GM15510 (cell line): ENCODE measurements around the gene SGPL1.

Experiments used
- POLR2A ChIP-seq: IDR thresholded peaks from 3 replicates; pipeline ENCODE4 v1.6.1; 2011; ENCODE audit warnings: borderline replicate concordance; ENCODE audit not compliant: insufficient read length; ENCODE audit errors: extremely low read depth

The SGPL1 gene

GRCh38 chr10:70820976-70821750, 5.4 kb downstream of the SGPL1 start:
- no peak for TF ChIP-seq POLR2A

DNA sequence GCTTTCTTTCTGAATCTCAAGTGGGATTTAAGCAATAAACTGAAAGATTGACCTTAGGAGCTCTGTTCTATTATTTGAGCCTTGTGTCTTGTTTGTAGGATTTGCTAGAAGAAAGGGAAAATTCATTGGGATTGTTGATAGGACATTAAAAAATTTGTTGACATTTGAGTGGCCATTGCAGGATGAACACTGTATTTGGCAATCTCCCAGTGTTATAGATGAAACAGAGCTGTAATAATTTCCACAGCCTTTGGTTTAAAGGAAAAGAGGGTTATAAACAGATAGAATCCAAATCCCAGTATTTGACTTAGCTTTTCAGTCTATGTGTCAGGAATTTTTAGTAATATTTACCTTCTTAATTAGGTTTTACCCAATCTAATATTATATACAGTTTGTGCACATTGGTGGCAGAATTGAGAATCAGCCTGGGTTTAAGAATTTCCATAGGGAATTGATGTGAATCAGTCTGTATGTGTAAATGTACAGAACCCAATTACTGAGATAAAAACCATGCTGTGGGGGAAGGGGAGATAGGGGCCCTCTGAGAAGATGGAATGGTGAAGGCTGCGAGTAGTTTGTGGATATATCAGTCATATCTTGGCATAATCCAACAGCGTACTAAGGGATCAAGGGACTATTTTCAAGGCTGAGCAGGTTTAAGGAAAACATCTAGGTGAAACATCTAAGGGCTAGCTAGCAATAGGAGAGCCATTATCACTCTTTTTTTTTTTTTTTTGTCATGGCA, 6.5 kb downstream of the SGPL1 start:
- TF ChIP-seq POLR2A, result no peak

DNA sequence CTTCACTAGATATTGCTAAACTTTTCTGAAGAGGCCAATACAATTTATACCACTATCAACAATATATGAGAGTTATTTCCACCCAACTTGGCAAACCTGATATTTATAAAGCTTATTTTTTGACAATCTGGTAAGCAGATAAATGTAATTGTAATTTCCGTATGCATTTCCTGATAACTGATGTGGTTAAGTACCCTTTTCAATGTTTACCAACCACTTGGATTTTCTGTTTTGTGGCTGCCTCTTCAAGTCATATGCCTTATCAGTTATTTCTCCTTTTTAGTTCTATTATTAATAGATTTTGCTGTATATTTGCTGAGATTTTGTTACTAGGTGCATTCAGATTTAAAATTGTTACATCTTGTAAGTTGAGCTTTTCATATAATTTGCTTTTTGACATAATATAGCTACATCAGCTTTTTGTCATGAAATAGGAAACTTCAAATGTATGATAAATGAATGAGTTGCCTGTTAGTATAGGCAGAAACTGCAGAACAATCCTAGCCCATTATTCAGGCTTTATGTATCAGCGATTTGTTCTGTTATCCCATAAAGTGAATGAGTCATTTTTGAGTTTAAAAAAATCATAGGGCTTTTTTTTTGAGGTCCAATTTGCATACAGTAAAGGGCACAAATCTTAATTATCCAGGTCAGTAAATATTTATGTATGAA, 11.5 kb downstream of the SGPL1 start:
- TF ChIP-seq POLR2A, result no peak

DNA sequence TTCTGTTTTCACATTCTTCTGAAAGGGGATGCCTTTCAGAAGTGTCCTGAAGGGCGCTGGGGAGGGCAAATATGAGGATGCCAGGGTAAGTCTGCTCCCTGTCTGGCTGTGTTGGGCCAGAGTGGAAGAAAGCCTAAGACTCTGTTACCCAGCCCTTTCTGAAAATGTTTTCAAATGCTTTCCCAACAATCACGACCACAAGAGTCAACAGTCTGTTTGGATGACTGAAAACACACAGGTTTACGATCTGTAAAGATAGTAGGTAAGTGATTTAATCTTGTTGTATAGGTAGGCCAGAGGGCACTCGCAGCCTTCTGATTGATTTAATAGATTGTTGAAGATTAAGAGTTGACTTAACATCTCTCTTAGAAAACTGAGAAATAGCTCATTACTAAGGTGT, 13.2 kb downstream of the SGPL1 start:
- no peak for TF ChIP-seq POLR2A

DNA sequence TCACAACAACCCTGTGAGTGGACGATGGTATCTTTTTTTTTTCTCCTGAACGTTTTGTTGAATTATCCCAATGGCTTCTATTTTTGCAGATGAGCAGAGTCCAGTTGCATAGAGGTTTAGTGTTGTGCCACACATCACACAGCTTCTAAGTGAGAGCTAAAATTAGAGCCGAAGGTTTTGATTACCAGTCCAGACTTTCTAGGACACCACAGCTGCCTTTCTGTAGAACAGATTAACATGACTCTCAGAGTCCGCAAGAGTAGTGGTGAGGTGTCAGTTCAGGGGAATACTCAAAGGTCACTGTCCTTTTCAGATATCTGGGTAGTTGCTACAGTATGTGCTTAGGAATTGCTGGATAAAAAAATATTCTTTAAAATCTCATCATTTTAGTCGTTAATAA, 13.8 kb downstream of the SGPL1 start:
- no peak for TF ChIP-seq POLR2A

- no peak for TF ChIP-seq POLR2A
These were observed 14.4 kb downstream of the SGPL1 start for GRCh38 chr10:70830164-70830563.

DNA sequence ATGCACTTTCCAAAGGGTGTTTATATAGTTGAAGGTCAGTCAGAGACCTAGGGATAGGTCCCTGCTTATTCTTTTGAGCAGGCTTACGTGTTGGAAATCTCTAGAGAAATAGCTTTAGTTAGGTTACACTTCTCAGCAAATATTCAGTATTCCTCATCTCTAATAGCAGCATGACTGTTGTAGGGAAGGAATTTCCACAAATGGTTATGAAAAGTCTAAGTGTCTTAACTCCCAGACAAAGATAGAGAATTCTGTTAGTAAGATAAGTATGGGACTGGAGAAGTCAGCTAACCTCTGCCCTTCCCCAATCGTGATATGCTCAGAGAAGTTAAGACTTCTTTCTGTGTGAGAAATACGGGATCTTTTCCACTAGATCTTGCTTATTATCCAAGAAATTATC, 16.5 kb downstream of the SGPL1 start:
- TF ChIP-seq POLR2A, result no peak

- TF ChIP-seq POLR2A, result no peak
These were observed 17.2 kb downstream of the SGPL1 start for GRCh38 chr10:70832852-70833528.

GRCh38 chr10:70833601-70834000, 17.9 kb downstream of the SGPL1 start:
- TF ChIP-seq POLR2A, result no peak

DNA sequence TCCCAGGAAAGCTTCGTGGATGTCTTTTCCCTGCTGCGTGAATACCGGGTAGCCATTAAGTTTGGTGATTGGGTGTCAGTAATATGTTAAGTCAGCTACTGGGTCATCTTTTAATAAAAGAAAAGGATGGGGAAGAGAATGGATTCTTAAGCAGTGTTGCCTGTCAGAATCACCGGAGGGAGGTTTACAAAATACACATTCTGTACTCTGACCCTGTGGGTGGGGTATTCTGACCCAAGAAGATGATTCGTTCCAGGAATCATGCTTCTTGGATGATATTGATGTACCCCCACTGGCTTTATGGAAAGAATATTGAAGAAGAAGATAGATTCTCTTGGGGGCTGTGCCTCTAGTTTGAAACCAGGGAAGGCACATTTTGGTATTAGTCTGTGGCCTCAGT, 18.3 kb downstream of the SGPL1 start:
- no peak for TF ChIP-seq POLR2A

DNA sequence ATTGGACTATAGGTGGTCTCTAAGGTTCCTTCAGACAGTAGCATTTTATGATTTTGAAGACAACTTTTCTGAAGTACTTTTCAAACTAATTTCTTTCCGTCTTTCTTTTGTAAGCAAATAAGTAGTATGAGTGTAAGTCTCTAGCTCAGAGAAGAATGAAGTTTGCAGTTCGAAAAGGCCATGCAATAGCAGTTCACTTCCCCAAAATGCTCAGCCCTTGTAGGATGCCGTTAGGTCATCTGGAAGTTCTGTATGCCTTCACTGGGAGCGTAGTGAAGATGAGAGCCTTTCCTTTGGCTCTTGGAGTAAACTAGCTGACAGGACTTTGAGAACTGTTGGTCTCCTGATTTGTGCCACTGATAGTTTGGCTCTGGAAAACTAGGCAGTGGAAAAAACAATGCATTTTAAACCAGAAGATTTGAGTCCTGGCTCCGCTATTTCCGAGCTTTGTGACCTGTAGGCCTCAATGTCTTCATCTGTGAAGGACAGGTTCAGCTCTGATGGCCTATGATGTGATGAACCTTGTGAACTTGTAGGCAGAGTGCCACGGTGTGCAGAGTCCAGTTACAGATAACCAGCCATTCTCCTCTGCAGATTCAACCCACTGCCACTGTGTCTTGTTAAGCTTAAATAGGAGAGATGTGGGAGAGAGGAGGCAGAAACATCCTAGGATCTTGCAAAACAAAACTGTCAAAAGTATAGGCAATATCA, 18.8 kb downstream of the SGPL1 start:
- TF ChIP-seq POLR2A, result no peak

GRCh38 chr10:70836319-70836718, 20.6 kb downstream of the SGPL1 start:
- TF ChIP-seq POLR2A, result no peak

- TF ChIP-seq POLR2A, result no peak
These were observed 21.9 kb downstream of the SGPL1 start for GRCh38 chr10:70837660-70838059.

GRCh38 chr10:70838270-70838805, 22.6 kb downstream of the SGPL1 start:
- no peak for TF ChIP-seq POLR2A

- no peak for TF ChIP-seq POLR2A
These were observed 25.1 kb downstream of the SGPL1 start for GRCh38 chr10:70840836-70841235.

- no peak for TF ChIP-seq POLR2A
These were observed 27.6 kb downstream of the SGPL1 start for GRCh38 chr10:70843333-70843732.
